CD4-positive, alpha-beta T cell (primary cell): ENCODE data around the gene KRTAP10-7. TPM values are rescaled to one million over a fixed set of nuclear protein-coding genes. Genes with fewer than 3 reads are reported as not detected.

Experiments
- ATAC-seq: fragments of 200-7000 bp; cut with Tn5 transposase; one replicate; pipeline ENCODE4 v1.10.0; 2022; ENCODE audit warnings: mild to moderate bottlenecking; ENCODE audit not compliant: poor library complexity
- CTCF ChIA-PET: fragments of 350-600 bp; sonication (Branson Sonifier 250); formaldehyde crosslinking; loops from one replicate; lab custom pipeline; 2021; ENCODE audit warnings: antibody characterized with exemption, inconsistent platforms; lab: Charles Lee
- POLR2A ChIA-PET: fragments of 350-600 bp; sonication (Branson Sonifier 250); formaldehyde crosslinking; loops from one replicate; lab custom pipeline; 2021; ENCODE audit warnings: antibody characterized with exemption, inconsistent platforms; lab: Charles Lee
- DNase-seq, 14 experiments: peaks; one replicate each; pipeline ENCODE4 v3.0.0-alpha.2; 2013 to 2020; ENCODE audit warnings: mixed read lengths in 2 of 14
- H3K27ac ChIP-seq, 2 donors: one replicate each; pipeline versions ENCODE4 v1.5.1 to v1.7.0; 2013; ENCODE audit warnings: low read length in 2 of 2, low read depth in 1 of 2, mild to moderate bottlenecking in 1 of 2
- H3K27me3 ChIP-seq, 2 experiments: 1 replicate in 1 of 2; 2 replicates in 1 of 2; pipeline versions ENCODE4 v1.6.1 to v1.7.0; 2013; ENCODE audit warnings: low read length in 2 of 2, control low read depth in 1 of 2, mild to moderate bottlenecking in 1 of 2, moderate library complexity in 1 of 2; ENCODE audit not compliant: insufficient read depth in 2 of 2, control insufficient read depth in 1 of 2
- H3K36me3 ChIP-seq: one replicate; pipeline ENCODE4 v1.6.1; 2013; ENCODE audit warnings: low read length, control low read depth; ENCODE audit not compliant: insufficient read depth
- H3K4me1 ChIP-seq: one replicate; pipeline ENCODE4 v1.6.1; 2013; ENCODE audit warnings: low read length, control low read depth; ENCODE audit not compliant: insufficient read depth
- H3K4me3 ChIP-seq: one replicate; pipeline ENCODE4 v1.5.1; 2013; ENCODE audit warnings: mild to moderate bottlenecking, low read length, moderate library complexity
- H3K9me3 ChIP-seq, 2 experiments: 1 replicate in 1 of 2; 2 replicates in 1 of 2; pipeline versions ENCODE4 v1.6.1 to v1.7.0; 2013; ENCODE audit warnings: low read length in 2 of 2, mild to moderate bottlenecking in 2 of 2, control low read depth in 1 of 2, moderate library complexity in 1 of 2; ENCODE audit not compliant: control insufficient read depth in 1 of 2, insufficient read depth in 1 of 2
- H3K27ac Mint-ChIP-seq: one replicate; pipeline ENCODE4 v1.8.0; 2020; ENCODE audit warnings: mixed read lengths
- H3K27me3 Mint-ChIP-seq: one replicate; pipeline ENCODE4 v1.8.0; 2021; ENCODE audit warnings: mixed read lengths
- H3K36me3 Mint-ChIP-seq: one replicate; pipeline ENCODE4 v1.8.0; 2021; ENCODE audit warnings: low read depth, mixed read lengths
- H3K4me1 Mint-ChIP-seq: one replicate; pipeline ENCODE4 v1.8.0; 2021; ENCODE audit warnings: low read depth, mixed read lengths
- H3K4me3 Mint-ChIP-seq: one replicate; pipeline ENCODE4 v1.8.0; 2020; ENCODE audit warnings: mild to moderate bottlenecking, mixed read lengths
- H3K9me3 Mint-ChIP-seq: one replicate; pipeline ENCODE4 v1.8.0; 2020; ENCODE audit warnings: mixed read lengths
- CTCF ChIP-seq: fragments of 200-600 bp; IDR thresholded peaks from one replicate; pipeline ENCODE4 v1.8.0; 2022; ENCODE audit warnings: antibody characterized with exemption, mild to moderate bottlenecking
- intact Hi-C, 2 experiments: fragments of 100-400 bp; cut with DNase I in 1 of 2; cut with micrococcal nuclease in 1 of 2; formaldehyde crosslinking; loops; one replicate each; pipeline versions ENCODE4 v1.15.1 to v1.9.0; 2023 to 2025; cut with DNase I, micrococcal nuclease
- total RNA-seq, 174 experiments: library from RNA in 2 of 174; stranded (reverse) in 2 of 174; gene quantifications; one replicate each; pipeline ENCODE4 v1.2.3 and lab custom pipeline; 2021 to 2026

Gene KRTAP10-7
- total RNA-seq, 2 experiments from 2014 or later = not detected

GRCh38 chr21:44558695-44559094 lies 41.7 kb upstream of the KRTAP10-7 start, which contains the start of gene KRTAP10-3:
KRTAP10-3 (minus strand) TSS chr21:44558795; CDS start chr21:44558715, 80 bp downstream.
- Mint-ChIP-seq H3K4me3 (no peak within 1 kb of the TSS), H3K4me1 (no peaks in the 10 kb centered on the region), H3K27me3 (no peaks in the 10 kb centered on the region), H3K27ac (no peak within 1 kb of the TSS), H3K36me3 (peaks cover 24% of the 10 kb centered on the region), H3K9me3 (peaks cover 12% of the 10 kb centered on the region)
- Histone ChIP-seq H3K36me3 (no peaks in the 10 kb centered on the region), H3K27me3 (peaks cover 0 to 4% of the 10 kb centered on the region in 2 experiments), H3K9me3 (peaks cover 5 to 21% of the 10 kb centered on the region in 2 experiments), H3K4me1 (no peaks in the 10 kb centered on the region), H3K4me3 (no peak within 1 kb of the TSS), H3K27ac (no peak within 1 kb of the TSS)
- ATAC-seq = no peak
- intact Hi-C loops = no loop called here
- DNase-seq = no peak
- ChIA-PET POLR2A (no interaction called here), CTCF (no interaction called here)
- no peak for TF ChIP-seq CTCF

- intact Hi-C loops = no loop called here
- no peak for ATAC-seq
- H3K4me1 ChIP-seq = no peaks in the 10 kb centered on the region
- Mint-ChIP-seq H3K27ac (no peak overlapping the region), H3K27me3 (no peaks in the 10 kb centered on the region), H3K36me3 (peaks cover 24% of the 10 kb centered on the region), H3K9me3 (peaks cover 15% of the 10 kb centered on the region), H3K4me3 (no peak overlapping the region), H3K4me1 (peaks cover 14% of the 10 kb centered on the region)
- H3K36me3 ChIP-seq = no peaks in the 10 kb centered on the region
- H3K27ac ChIP-seq = no peak overlapping the region
- no peak overlapping the region for H3K4me3 ChIP-seq
- H3K27me3 ChIP-seq = no peaks in the 10 kb centered on the region
- no peak for TF ChIP-seq CTCF
- no peak for DNase-seq
- ChIA-PET CTCF (interaction anchor here (0.8 kb wide), 1 partner anchor 229 kb away, joined by 3 read pairs; no protein-coding TSS in a partner anchor), POLR2A (interaction anchor here (0.7 kb wide), 1 partner anchor 24 kb away, joined by 3 read pairs; no protein-coding TSS in a partner anchor)
- peaks cover 0 to 8% of the 10 kb centered on the region in 2 experiments for H3K9me3 ChIP-seq
Measured at GRCh38 chr21:44564099-44564498, 36.3 kb upstream of the KRTAP10-7 start.

GRCh38 chr21:44564886-44565598 lies 35.4 kb upstream of the KRTAP10-7 start:
- no peak for TF ChIP-seq CTCF
- Mint-ChIP-seq H3K4me3 (no peak overlapping the region), H3K36me3 (peaks cover 24% of the 10 kb centered on the region), H3K4me1 (peaks cover 14% of the 10 kb centered on the region), H3K27ac (peak overlapping the region; percentile 39), H3K27me3 (no peaks in the 10 kb centered on the region), H3K9me3 (peaks cover 15% of the 10 kb centered on the region)
- Histone ChIP-seq H3K36me3 (no peaks in the 10 kb centered on the region), H3K4me1 (no peaks in the 10 kb centered on the region), H3K4me3 (no peak overlapping the region), H3K9me3 (peaks cover 0 to 4% of the 10 kb centered on the region in 2 experiments), H3K27ac (peak overlapping the region in 1 of 2 donors; percentile 17), H3K27me3 (no peaks in the 10 kb centered on the region)
- intact Hi-C loops = no loop called here
- ATAC-seq (no peak), DNase-seq (peak in 1 of 14 experiments; percentile 44)
- POLR2A ChIA-PET = no interaction called here
- CTCF ChIA-PET = interaction anchor here (0.5 kb wide), 1 partner anchor 247 kb away, joined by 4 read pairs; no protein-coding TSS in a partner anchor
